Thoracic aorta (tissue), 2 donors: ENCODE results near the gene ADD1. TPM values are rescaled to one million over a fixed set of nuclear protein-coding genes. Genes with fewer than 3 reads are reported as not detected.
A peak's percentile ranks its signal among the peaks of the same experiment; 100 is the strongest.
"Not testable (repeated sequence)": the region's sequence is repeated elsewhere in the genome, so short reads cannot be mapped to it uniquely, and the experiment has no call there.

Experiments
- ATAC-seq: fragments of 150-250 bp; one replicate; pipeline ENCODE4 v1.8.0; 2017; ENCODE audit warnings: low read depth; ENCODE audit not compliant: insufficient number of reproducible peaks, low FRiP score
- DNase-seq: peaks from one replicate; pipeline ENCODE4 v3.0.0-alpha.2; 2020; ENCODE audit warnings: low spot score
- H3K27ac ChIP-seq, 2 donors: fragments of 200-600 bp; sonication (generic); 1 replicate in 1 of 2; 2 replicates in 1 of 2; pipeline ENCODE4 v1.5.1; 2016; ENCODE audit warnings: mild to moderate bottlenecking in 2 of 2, moderate library complexity in 2 of 2
- H3K27me3 ChIP-seq: fragments of 200-600 bp; sonication (generic); replicated peaks from 2 replicates; pipeline ENCODE4 v1.6.0; 2016; ENCODE audit warnings: mild to moderate bottlenecking; ENCODE audit not compliant: insufficient read depth
- H3K36me3 ChIP-seq: fragments of 200-600 bp; sonication (generic); one replicate; pipeline ENCODE4 v1.5.1; 2016
- H3K4me1 ChIP-seq, 2 donors: fragments of 200-600 bp; sonication (generic); 1 replicate in 1 of 2; 2 replicates in 1 of 2; pipeline versions ENCODE4 v1.5.1 to v1.6.0; 2016; ENCODE audit warnings: low read depth in 2 of 2, mild to moderate bottlenecking in 1 of 2; ENCODE audit not compliant: control insufficient read depth in 1 of 2
- H3K4me3 ChIP-seq: fragments of 200-600 bp; sonication (generic); 2 replicates; pipeline ENCODE4 v1.5.1; 2016; ENCODE audit warnings: mild to moderate bottlenecking
- H3K9me3 ChIP-seq: fragments of 200-600 bp; sonication (generic); 2 replicates; pipeline ENCODE4 v1.5.1; 2016
- CTCF ChIP-seq: fragments of 200-600 bp; sonication (generic); IDR thresholded peaks from one replicate; pipeline ENCODE4 v1.5.1; 2019; ENCODE audit warnings: antibody characterized with exemption
- total RNA-seq, 2 donors: library from RNA; depleted of rRNA; stranded (reverse); fragments of >200 nt; gene quantifications; one replicate each; pipeline versions ENCODE4 v1.1.0 to v1.2.3, GENCODE V29; 2016

ADD1 gene
- total RNA-seq, 2 donors from 2014 or later, result 256 to 338 TPM

DNA sequence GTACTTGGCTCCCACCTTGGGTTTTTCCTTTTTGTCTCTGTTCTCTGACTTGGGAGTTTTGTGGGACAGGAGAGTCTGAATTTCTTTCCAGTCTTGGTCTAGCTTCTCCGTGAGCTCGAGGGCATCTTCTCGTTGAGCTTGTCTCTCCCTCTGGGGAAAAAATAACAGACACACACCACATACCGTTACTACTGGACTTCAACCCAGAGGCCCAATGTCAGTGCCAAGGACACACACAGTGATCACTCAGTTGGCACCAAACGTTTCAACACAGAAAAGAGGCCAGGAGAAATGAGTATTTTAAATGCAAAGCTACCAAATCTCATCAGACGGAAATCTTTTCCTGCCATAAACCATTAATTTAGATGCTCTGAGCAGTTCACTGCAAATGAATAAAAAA, 109.9 kb downstream of the ADD1 start:
- no peak for DNase-seq
- no peak overlapping the region for H3K4me3 ChIP-seq
- no peak for ATAC-seq
- no peak for TF ChIP-seq CTCF
- no peaks in the 10 kb centered on the region for H3K9me3 ChIP-seq
- peaks cover 58% of the 10 kb centered on the region for H3K36me3 ChIP-seq
- no peak overlapping the region for H3K27ac ChIP-seq
- no peaks in the 10 kb centered on the region for H3K27me3 ChIP-seq
- peaks cover 0 to 2% of the 10 kb centered on the region in 2 donors for H3K4me1 ChIP-seq

DNA sequence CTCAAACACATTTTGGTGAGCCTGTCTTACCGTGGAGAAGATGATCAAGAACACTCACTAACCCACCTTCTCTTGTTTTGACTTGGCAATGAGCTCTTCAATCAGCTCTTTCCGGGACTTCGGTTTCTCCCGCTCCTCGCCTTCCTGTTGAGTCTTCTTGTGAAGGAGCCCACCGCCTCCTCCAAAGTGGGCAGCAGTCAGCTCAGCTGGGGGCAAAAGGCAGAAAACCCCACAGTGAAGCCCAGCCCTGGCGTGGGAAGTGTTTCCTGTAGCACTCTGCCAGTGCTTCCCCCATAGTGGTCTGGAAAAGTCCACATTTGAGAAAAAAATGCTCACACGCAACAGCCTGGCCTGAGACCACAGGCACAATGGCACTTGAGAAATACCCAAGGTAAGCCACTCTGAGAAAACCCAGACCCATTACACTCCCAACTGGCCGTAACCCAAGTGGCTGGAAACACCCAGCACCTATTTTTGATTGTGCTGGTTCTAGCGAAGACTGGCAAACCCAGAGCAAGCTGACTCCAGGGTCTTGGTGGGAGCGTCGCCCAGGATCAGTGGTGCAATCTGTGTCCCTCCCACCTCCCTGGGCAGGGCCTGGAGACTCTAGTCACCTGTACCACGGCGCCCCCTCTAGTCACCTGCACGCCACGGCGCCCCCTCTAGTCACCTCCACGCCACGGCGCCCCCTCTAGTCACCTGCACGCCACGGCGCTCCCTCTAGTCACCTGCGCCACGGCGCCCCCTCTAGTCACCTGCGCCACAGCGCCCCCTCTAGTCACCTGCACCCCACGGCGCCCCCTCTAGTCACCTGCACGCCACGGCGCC, 110.9 kb downstream of the ADD1 start:
- ATAC-seq (no peak), DNase-seq (no peak)
- Histone ChIP-seq H3K27me3 (no peaks in the 10 kb centered on the region), H3K27ac (no peak overlapping the region), H3K4me1 (peaks cover 0 to 8% of the 10 kb centered on the region in 2 donors), H3K9me3 (no peaks in the 10 kb centered on the region), H3K36me3 (peaks cover 54% of the 10 kb centered on the region), H3K4me3 (no peak overlapping the region)
- no peak for TF ChIP-seq CTCF

DNA sequence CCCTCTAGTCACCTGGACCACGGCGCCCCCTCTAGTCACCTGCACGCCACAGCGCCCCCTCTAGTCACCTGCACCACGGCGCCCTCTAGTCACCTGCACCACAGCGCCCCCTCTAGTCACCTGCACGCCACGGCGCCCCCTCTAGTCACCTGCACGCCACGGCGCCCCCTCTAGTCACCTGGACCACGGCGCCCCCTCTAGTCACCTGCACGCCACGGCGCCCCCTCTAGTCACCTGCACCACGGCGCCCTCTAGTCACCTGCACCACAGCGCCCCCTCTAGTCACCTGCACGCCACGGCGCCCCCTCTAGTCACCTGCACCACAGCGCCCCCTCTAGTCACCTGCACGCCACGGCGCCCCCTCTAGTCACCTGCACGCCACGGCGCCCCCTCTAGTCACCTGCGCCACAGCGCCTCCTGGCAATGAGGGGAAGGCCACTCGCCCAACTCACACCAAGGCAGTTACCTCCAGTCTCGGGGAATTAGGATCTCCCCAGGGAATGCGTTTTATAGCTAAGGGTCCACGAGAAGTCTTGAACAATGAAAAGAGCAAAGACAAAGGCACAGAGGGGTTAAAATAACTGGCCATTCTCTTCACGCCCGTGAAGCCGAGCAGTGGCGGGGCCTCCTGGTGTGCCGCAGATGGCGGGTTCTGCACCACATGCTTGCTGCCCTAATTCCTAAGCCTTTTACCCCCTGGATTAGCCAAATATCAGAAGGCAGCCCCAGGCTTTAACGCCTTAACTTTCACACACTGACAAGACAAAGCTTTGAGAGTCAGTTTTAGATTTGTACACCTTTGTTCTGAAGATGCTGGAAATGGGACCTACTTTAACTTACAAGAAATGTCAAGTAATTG, 111.8 kb downstream of the ADD1 start:
- not testable (repeated sequence) for ATAC-seq, H3K4me1 ChIP-seq, H3K27me3 ChIP-seq, H3K27ac ChIP-seq, H3K4me3 ChIP-seq, H3K9me3 ChIP-seq, DNase-seq
- H3K36me3 ChIP-seq, result peaks cover 47% of the 10 kb centered on the region

GRCh38 chr4:2958446-2958845, 114.8 kb downstream of the ADD1 start:
- TF ChIP-seq CTCF, result no peak
- Histone ChIP-seq H3K27ac (no peak overlapping the region), H3K36me3 (peaks cover 21% of the 10 kb centered on the region), H3K4me1 (peaks cover 12 to 23% of the 10 kb centered on the region in 2 donors), H3K27me3 (no peaks in the 10 kb centered on the region), H3K9me3 (no peaks in the 10 kb centered on the region), H3K4me3 (no peak overlapping the region)
- ATAC-seq (no peak), DNase-seq (no peak)

DNA sequence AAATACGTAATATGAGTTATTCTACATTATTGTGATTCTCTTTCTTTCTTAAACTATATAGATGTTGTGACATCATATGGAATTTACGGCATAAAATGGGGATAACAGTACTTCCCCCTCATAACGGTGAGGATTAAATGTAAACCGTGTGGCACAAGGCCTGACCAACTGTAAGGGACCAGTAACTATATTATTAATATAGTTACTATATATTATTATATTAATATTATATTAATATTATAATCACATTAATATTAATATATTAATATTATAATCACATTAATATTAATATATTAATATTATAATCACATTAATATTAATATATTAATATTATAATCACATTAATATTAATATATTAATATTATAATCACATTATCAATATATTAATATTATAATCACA, 116.8 kb downstream of the ADD1 start:
- H3K9me3 ChIP-seq, ATAC-seq, H3K27me3 ChIP-seq, H3K27ac ChIP-seq, DNase-seq, H3K4me3 ChIP-seq: not testable (repeated sequence)
- Histone ChIP-seq H3K4me1 (peaks cover 15 to 35% of the 10 kb centered on the region in 2 donors), H3K36me3 (peaks cover 13% of the 10 kb centered on the region)

GRCh38 chr4:2961421-2961810, 117.8 kb downstream of the ADD1 start:
- H3K9me3 ChIP-seq, result no peaks in the 10 kb centered on the region
- H3K4me1 ChIP-seq, result peaks cover 15 to 35% of the 10 kb centered on the region in 2 donors
- peak overlapping the region; percentile 95 for H3K4me3 ChIP-seq
- H3K27ac ChIP-seq, result no peak overlapping the region
- H3K36me3 ChIP-seq, result peaks cover 10% of the 10 kb centered on the region
- ATAC-seq, result no peak
- DNase-seq, result no peak
- no peak for TF ChIP-seq CTCF
- H3K27me3 ChIP-seq, result no peaks in the 10 kb centered on the region
